ENCODE measurements around the gene FRMD6.
"Not testable (repeated sequence)": the region's sequence is repeated elsewhere in the genome, so short reads cannot be mapped to it uniquely, and the experiment has no call there.

Gene FRMD6

GRCh38 chr14:51726166-51726899, 74.6 kb downstream of the FRMD6 start:
- DNase-seq = peak; percentile 44

DNA sequence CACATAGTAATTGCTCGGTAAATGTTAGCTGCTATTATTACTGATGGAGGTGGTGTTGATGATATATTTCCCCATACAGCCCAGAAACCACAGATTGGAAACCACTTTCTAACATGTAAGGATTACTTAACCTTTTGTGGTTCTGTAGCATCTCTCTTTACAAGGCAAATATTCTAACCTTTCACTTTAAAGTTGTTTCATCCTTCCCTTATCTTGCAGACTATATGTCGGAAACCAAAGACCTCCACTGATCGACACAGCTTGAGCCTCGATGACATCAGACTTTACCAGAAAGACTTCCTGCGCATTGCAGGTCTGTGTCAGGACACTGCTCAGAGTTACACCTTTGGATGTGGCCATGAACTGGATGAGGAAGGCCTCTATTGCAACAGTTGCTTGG, 75.8 kb downstream of the FRMD6 start:
- no peak for DNase-seq

DNA sequence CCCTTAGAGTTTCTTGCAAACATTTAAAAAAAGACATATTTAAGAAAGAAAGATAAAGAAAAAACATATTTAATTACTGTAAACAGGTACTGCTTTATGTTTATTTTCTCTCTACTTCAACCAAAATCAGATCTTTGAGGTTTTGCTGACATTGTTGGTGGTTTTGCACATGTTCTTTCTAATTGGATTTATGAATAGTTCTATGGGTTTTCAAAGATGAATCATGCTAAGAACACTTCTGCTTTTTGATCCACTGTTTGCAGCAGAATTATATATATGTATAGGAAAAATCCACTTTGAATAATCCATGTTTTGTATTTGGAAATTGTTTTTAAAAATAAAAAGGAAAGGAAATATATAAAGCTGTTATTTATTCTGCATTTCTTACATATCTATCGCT, 78.4 kb downstream of the FRMD6 start:
- no peak for DNase-seq

DNA sequence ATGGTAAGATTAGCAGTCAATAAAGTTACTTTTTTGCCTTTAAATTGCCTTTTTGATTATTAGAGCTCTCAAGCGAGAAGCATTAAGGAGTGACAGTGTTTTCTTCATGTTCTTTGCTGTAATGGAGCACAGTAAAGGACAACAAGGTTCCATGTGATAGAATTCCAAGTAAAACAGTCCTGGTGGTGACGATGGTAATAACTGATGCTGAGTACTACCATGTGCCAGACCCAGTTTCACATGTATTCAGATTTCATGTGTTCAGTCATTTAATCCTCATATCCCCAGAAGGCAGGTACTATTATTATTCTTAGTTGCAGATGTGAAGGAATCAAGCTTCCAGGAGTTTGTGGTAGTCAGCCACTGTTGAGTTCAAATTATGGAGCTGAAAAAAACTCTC, 79.0 kb downstream of the FRMD6 start:
- DNase-seq = no peak

- peak; percentile 49 for DNase-seq
Observed at GRCh38 chr14:51732494-51733112, 80.9 kb downstream of the FRMD6 start.

DNA sequence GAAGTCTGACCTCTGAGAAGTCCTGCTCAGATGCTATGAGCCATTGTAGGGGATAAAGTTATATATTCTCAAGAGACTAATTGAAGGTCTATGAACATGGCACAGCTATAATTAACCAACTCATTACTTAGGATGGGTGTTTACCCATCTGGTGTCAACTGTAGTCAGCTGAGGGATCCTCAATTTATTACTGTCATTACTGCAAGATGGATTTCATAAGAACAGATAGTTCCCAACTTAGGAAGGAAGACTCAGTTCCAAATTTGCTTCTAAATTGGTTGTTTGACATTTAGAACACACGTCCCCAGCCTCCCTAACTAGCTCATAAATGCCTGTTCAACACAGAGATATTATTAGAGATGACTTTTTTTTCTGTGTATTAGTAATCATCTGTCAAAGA, 81.4 kb downstream of the FRMD6 start:
- peak; percentile 36 for DNase-seq

GRCh38 chr14:51735851-51736250, 84.1 kb downstream of the FRMD6 start:
- DNase-seq = no peak

DNA sequence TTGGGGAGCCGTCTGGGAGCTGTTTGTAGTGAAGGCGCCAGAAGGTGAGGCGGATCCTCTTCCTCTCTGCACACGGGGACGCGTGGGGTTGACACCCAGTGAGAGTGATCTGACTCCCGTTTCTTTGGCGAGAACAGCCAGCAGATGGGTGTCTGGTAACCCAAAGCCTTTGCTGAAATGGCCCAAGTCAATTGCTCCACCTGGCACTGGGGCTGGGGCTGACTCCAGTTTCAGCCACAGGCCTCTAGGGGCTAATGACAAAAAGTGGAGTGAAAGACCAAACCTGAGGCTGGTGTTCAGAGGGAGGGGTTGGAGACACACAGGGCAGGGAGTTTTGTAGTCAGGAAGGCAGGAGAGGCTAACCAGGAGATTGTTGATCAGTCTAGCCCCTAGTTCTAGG, 87.0 kb downstream of the FRMD6 start:
- no peak for DNase-seq

GRCh38 chr14:51743588-51744000, 91.9 kb downstream of the FRMD6 start:
- no peak for DNase-seq

GRCh38 chr14:51744372-51745130, 92.8 kb downstream of the FRMD6 start:
- DNase-seq = no peak

DNA sequence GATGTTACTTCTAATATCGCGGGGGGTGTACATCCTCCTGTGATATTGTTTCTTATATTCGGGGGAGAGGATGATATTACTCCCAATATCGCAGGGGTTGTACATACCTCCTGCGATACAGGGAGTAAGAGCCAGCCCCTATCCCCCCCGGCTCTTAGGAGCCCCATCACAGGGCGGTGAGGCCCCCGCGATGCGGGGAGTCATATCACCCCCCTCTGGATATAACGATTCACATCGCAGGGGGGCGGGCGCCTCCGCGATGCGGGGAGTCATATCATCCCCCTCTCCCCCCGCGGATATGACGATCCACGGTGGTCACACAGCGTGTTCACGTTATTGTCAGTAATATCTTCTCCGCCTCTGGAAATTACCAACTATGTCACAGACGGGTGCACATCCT, 95.1 kb downstream of the FRMD6 start:
- DNase-seq = not testable (repeated sequence)

DNA sequence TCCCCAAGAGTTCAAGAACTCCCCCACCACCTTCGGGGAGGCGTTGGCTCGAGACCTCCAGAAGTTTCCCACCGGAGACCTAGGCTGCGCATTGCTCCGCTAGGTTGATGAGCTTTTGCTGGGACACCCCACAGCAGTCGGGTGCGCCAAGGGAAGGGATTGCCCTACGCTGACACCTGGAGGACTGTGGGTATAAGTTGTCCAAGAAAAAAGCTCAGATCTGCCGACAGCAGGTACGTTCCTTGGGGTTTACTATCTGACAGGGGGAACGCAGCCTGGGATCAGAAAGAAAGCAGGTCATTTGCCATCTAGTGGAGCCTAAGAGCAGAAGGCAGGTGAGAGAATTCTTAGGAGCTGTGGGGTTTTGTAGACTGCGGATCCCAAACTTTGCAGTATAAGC, 98.8 kb downstream of the FRMD6 start:
- DNase-seq = no peak

GRCh38 chr14:51751611-51752345, 100.1 kb downstream of the FRMD6 start:
- not testable (repeated sequence) for DNase-seq

GRCh38 chr14:51757756-51758155, 106.0 kb downstream of the FRMD6 start:
- not testable (repeated sequence) for DNase-seq

- DNase-seq = no peak
Observed at GRCh38 chr14:51759950-51760349, 108.2 kb downstream of the FRMD6 start.

DNA sequence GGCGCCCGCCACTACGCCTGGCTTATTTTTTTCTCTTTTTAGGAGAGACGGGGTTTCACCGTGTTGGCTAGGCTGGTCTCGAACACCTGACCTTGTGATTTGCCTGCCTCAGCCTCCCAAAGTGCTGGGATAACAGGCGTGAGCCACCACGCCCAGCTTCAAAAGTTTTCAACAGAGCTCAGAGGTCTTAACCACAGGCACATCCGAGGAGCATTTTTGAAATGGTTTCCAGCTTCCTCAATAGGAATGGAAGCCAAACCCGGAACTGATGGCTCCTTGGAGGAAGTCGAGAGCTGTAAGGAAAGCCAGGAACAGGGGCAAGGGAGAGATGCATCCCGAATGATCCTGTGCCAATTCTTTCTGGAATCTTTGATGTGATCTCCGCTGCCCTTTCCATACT, 114.0 kb downstream of the FRMD6 start:
- DNase-seq = peak; percentile 37

DNA sequence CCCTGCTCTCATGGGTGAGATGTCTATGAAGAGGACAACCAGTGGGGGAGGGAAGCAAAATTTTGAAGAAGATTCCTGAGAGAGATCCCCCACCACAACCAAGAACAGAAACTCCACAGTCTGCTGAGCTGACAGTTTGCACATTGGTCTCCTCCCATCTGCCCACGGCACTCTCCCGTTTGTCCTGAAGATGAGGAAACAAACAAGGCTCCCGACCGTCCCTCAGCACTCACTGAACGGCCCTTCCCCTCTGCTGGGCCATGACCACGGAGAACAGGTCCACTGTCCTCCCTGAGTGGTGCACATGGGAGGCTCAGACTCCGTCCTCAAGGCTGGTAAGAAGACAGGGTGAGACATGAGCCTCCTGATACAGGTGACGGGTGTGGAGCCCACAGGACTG, 114.9 kb downstream of the FRMD6 start:
- not testable (repeated sequence) for DNase-seq

DNA sequence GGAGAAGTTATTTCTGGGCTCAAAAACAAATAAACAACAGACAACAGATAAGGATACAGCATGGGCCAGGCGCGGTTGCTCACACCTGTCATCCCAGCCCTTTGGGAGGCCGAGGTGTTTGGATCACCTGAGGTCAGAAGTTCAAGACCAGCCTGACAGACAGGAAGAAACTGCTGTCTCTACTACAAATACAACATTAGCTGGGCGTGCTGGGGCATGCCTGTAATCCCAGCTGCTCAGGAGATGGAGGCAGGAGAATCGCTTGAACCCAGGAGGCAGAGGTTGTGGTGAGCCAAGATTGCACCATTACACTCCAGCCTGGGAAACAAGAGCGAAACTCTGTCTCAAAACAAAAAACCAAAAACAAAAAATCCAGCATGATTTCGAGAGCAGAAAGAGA, 117.6 kb downstream of the FRMD6 start:
- not testable (repeated sequence) for DNase-seq

GRCh38 chr14:51774209-51774608, 122.5 kb downstream of the FRMD6 start:
- no peak for DNase-seq

DNA sequence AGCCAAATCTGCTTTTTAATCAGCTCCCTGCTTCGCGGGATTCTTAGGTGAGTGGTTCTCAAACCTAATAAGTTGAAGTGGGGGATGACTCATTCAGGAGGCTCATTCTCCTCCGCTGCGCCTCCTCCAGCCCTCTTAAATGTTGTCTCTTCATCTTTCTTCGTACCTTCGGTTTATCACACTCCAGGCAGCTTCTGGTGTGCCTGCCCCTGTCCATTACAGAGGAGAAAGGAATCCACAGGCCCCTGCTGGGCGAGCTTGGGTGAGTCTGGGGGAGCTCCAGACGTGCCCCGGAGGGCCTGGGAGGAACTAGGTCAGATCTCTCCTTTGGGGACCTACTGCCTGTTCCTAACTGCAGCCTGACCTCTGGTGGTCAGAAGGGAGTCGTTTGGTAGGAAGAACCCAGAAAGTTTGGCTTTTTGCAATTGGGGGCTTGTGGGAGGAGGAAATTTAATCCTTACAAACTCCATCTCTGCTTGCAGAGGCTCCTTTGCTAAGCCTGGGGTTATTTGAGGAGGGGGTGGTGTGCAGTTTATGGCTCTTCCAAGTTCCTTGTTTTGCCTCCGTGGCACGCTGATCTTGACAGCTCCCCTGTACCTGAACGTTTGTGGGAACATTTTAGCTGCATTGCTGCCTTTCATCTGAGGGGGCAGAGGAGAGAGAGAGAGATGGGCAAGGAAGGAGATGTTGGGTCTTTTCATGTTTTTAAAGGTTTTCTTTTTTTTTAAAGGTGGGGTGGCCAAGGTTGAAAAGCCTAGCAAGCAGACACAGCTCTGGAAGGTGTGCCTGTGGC, 124.6 kb downstream of the FRMD6 start:
- peak; percentile 79 for DNase-seq

GRCh38 chr14:51780006-51780692, 128.4 kb downstream of the FRMD6 start:
- peak; percentile 68 for DNase-seq

All from fibroblast of skin of scalp (primary cell).